HuH-7.5 (cell line): ENCODE results near the gene STUM.

ENCODE experiments used
- DNase-seq: peaks from one replicate; pipeline ENCODE4 v3.0.0; 2011; ENCODE audit warnings: low spot score

The STUM gene

GRCh38 chr1:226654046-226654667 lies 105.6 kb downstream of the STUM start:
- no peak for DNase-seq

- no peak for DNase-seq
Measured at GRCh38 chr1:226654668-226655055, 106.1 kb downstream of the STUM start.

- no peak for DNase-seq
Measured at GRCh38 chr1:226655251-226656163, 106.9 kb downstream of the STUM start.

- DNase-seq, result no peak
Measured at GRCh38 chr1:226656201-226656600, 107.6 kb downstream of the STUM start.

- DNase-seq, result no peak
Measured at GRCh38 chr1:226656601-226657277, 108.2 kb downstream of the STUM start.

GRCh38 chr1:226657895-226658545 lies 109.5 kb downstream of the STUM start:
- no peak for DNase-seq

GRCh38 chr1:226658546-226659125 lies 110.1 kb downstream of the STUM start:
- DNase-seq, result no peak
